GM21717 (cell line): ENCODE results near the gene NPPC.
"Not testable (repeated sequence)": the region's sequence is repeated elsewhere in the genome, so short reads cannot be mapped to it uniquely, and the experiment has no call there.

Experiments
- ATAC-seq: cut with Tn5 transposase; IDR thresholded peaks from one replicate; pipeline ENCODE4 v1.9.1; 2021; ENCODE audit warnings: mild to moderate bottlenecking, moderate library complexity; ENCODE audit not compliant: unreplicated experiment

NPPC gene

GRCh38 chr2:231926180-231926741, at the start of gene NPPC:
NPPC (minus strand) TSS chr2:231926396; CDS start chr2:231926249, 147 bp downstream.
- ATAC-seq = peak; percentile 54

- ATAC-seq = no peak
Measured at GRCh38 chr2:231975001-231975400, 48.8 kb upstream of the NPPC start.

DNA sequence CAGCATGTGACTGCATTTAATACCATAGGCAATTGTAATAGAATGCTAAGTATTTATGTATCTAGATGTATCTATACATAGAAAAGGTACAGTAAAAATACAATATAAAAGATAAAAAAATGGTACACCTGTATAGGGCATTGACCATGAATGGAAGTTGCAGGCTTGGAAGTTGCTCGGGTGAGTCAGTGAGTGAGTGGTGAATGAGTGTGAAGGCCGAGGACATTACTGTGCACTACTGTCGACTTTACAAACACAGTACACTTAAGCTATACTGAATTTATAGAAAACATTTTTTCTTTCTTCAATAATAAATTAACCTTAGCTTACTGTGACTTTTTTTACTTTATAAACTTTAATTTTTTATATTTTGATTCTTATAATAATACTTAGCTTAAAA, 44.3 kb upstream of the NPPC start:
- ATAC-seq = no peak

GRCh38 chr2:231968820-231969219, 42.6 kb upstream of the NPPC start:
- no peak for ATAC-seq

DNA sequence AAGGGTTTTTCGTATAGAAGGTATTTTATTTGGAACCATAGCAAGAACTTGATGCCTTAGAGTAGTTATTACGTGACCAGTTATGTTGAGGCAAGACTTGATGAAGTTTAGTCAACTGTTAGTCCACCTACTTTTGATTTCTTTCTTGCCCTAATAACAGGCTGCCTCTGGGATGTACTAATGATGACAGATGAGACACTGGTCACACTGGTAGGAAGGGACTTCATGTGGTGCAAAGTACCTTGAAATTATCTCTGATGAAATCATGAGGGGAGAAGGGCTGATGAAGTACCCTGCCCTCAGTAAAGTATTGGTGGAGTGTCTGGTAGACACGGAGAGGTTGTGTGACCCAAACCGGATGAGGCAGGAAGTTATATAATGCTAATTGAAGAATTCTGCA, 40.7 kb upstream of the NPPC start:
- ATAC-seq = no peak

DNA sequence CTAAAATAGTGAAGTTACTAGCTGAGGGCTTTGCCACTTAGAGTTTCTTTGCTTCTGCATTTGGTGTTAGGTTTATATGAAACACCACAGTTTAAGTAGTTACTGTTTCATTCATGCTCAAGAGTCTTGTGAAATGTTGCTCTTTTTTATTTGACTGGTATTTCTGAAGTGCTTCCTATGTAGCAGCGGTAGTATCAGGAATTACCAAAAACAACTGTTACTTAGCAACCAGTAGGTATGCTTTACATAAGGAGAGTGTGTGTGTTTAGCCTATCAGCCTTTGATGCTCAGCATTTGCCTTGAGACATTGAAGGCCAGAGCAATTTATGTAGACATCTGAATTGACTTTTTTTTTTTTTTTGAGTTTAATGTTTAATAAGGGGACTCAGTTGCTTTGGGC, 38.9 kb upstream of the NPPC start:
- no peak for ATAC-seq

GRCh38 chr2:231961349-231962166, 35.4 kb upstream of the NPPC start, which contains the start of gene DIS3L2:
DIS3L2 (plus strand) TSS chr2:231961713; CDS start chr2:232014928, 53,215 bp downstream.
- ATAC-seq = peak; percentile 91

- peak; percentile 30 for ATAC-seq
Measured at GRCh38 chr2:231960810-231961348, 34.7 kb upstream of the NPPC start.

GRCh38 chr2:231957913-231958763, 31.9 kb upstream of the NPPC start:
- no peak for ATAC-seq

DNA sequence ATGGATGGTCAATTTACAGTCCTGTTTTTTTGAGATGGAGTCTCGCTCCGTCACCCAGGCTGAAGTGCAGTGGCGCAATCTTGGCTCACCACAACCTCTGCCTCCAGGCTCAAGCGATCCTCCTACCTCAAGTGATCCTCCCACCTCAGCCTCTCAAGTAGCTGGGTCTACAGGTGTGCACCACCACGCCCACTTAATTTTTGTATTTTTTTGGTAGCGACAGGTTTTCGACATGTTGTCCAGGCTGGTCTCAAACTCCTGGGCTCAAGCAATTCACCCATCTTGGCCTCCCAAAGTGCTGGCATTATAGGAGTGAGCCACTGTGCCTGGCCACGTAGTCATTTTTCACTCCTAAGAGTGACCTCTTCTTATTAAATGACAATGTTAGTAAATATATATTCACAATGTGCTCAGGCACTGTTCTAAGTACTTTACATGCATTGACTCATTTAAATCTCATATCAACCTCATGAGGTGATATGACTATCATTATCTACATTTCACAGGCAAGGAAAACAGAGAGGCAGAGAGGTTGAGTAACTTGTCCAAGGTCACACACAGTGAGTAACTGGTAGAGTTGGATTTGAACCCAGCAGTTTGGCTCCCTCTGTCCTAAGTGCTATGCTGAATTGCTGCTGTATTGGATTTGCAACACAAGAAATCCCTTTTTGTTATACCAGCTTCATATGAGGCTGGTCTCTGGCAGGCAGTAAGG, 29.7 kb upstream of the NPPC start:
- ATAC-seq = no peak

DNA sequence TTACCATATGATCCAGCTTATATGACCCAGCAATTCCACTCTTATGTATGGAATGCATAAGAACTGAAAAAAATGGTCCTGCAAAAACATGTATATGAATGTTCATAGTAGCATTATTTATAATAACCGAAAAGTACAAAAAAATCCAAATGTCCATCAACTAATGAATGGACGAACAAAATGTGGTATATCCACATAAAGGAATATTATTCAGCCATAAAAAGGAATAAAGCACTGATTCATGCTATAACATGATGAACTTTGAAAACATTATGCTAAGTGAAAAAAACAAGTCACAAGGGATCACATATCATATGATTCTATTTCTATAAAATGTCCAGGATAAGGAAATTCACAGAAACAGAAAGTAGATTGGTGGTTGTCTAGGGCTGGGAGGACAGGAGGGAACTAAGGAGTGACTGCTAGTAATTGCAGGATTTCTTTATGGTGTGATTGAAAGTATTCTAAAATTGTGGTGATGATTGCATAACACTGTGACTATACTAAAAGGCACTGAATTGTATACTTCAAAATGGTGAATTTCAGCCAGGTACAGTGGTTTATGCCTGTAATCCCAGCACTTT, 25.3 kb upstream of the NPPC start:
- ATAC-seq = no peak

DNA sequence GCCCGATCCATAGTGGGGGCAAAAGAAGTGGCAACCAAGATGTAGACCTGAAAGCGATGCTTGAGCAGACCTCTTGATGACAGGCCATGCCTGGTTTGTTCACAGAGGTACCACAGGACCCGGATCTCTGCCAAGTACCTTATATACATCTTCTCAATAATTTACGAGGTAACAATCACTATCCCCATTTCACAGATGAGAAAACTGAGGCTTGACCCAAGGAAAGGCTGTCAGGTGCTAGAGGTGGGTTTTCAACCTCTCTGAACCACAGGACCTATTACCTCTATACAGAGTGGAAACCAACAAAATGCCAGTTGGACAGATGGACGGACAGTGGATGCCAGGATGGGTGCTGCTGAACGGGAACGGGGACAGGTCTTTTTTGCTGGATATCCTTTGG, 21.5 kb upstream of the NPPC start:
- no peak for ATAC-seq

DNA sequence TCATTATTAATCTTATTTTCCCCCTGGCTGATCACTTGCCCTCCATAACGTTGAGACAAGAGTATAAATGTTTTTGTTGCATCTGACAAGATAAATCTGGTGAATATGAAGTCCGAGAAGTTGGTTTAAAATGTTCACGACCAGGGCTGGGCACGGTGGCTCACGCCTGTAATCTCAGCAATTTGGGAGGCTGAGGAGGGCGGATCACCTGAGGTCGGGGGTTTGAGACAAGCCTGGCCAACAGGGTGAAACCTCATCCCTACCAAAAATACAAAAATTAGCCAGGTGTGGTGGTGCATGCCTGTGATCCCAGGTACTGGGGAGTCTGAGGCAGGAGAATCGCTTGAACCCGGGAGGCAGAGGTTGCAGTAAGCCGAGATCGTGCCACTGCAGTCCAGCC, 20.9 kb upstream of the NPPC start:
- not testable (repeated sequence) for ATAC-seq

GRCh38 chr2:231946241-231946814, 20.1 kb upstream of the NPPC start:
- ATAC-seq = no peak

GRCh38 chr2:231942180-231942579, 16.0 kb upstream of the NPPC start:
- no peak for ATAC-seq

GRCh38 chr2:231941673-231942072, 15.5 kb upstream of the NPPC start:
- no peak for ATAC-seq

DNA sequence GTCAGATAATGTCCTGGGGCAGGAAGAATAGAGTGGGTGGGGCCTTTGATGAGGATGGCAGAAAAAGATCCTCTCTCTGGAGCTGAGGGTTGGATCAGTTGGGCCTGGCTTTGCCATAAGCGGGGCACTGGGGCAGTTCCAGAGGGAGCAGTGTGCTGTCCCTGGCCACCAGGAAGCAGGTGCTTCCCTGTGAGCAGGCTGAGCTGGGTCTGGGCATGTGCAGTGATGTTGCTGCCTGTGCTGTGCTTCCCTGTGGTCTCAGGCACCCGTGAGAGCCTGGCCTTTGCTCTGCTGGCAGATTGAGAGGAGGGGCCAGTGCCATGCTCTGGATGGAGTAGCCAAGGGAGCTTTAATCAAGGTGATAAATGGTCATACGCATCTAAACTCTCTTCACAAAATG, 14.6 kb upstream of the NPPC start:
- no peak for ATAC-seq

- ATAC-seq = no peak
Measured at GRCh38 chr2:231939022-231939421, 12.8 kb upstream of the NPPC start.

DNA sequence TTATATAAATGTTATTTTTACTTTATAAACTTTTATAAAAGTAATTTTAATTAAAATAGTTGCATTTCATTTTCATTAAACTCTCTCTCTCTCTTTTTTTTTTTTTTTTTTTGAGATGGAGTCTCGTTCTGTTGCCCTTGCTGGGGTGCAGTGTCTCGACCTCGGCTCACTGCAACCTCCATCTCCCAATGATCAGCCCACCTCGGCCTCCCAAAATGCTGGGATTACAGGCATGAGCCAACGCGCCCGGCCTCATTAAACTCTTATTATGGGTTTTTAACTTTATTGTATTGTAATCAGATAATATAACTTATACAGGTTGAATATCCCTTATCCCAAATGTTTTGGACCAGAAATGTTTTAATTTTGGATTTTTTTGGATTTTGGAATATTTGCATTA, 10.9 kb upstream of the NPPC start:
- ATAC-seq = no peak

DNA sequence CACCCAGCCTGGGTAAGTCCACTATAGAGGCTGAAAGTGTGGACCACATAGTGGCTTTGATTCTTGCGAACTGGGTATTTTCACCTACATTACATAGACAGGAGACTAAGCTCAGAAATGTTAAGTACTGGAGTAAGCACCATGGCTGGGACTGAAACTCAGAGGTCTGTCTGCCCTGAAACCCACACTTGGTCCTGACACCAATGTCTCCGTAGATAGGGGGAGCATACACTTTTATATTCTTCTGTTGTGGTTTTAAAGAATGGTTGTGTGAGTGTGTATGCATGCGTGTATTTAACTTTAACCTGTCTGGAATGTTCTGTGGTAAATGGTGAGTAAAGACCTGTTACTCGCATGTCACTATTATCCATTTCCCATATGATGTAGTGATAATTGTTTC, 10.3 kb upstream of the NPPC start:
- no peak for ATAC-seq
